ENCODE results near the gene PLPP3. TPM values are rescaled to one million over a fixed set of nuclear protein-coding genes. Genes with fewer than 3 reads are reported as not detected.

PLPP3 gene
- polyA plus RNA-seq, 1 of the 3 experiments (the other 2 are of a cell fraction) = 32.2 TPM

DNA sequence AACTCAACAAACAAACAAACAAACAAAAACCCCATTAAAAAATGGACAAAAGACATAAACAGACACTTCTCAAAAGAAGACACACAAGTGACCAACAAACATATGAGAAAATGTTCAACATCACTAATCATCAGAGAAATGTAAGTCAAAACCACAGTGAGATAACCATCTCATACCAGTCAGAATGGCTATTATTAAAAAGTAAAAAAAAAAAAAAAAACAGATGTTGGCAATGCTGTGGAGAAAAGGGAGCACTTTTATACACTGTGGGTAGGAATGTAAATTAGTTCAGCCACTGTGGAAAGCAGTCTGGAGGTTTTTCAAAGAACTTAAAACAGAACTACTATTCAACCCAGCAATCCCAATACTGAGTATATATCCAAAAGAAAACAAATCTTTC lies 94.7 kb downstream of the PLPP3 start:
- peaks cover 2% of the 10 kb centered on the region; the same call in 1 of the 2 replicates for H4K20me1 ChIP-seq (ENCODE audit: insufficient read depth)
- no peaks in the 10 kb centered on the region for H3K27me3 ChIP-seq (ENCODE audit: insufficient read depth)
- no peak overlapping the region for H3K9ac ChIP-seq
- no peak overlapping the region for H3K27ac ChIP-seq (ENCODE audit: low read depth in 2 of 2, low read length in 1 of 2)
- H3K4me3 ChIP-seq (ENCODE audit: low read depth in 2 of 2, low read length in 1 of 2) = no peak overlapping the region
- ChIA-PET POLR2A (no interaction called here), CTCF (no interaction called here)
- no peaks in the 10 kb centered on the region for H3K4me1 ChIP-seq (ENCODE audit: control insufficient read depth in 1 of 2, insufficient read depth in 2 of 2, low read depth in 1 of 2, low read length in 1 of 2)
- no peak overlapping the region for H2AFZ ChIP-seq (ENCODE audit: low read depth)
- H3F3A ChIP-seq (replicated peaks; ENCODE audit: insufficient read depth) = peaks cover 4% of the 10 kb centered on the region
- no peak for DNase-seq
- H3K36me3 ChIP-seq (replicated peaks in 1 of 2; ENCODE audit: control insufficient read depth in 1 of 2, insufficient read depth in 2 of 2, low read length in 1 of 2) = no peaks in the 10 kb centered on the region
- H3K79me2 ChIP-seq (ENCODE audit: insufficient read depth) = no peaks in the 10 kb centered on the region
- no peaks in the 10 kb centered on the region for H3K9me2 ChIP-seq
- H3K4me2 ChIP-seq = no peak overlapping the region
- TF ChIP-seq TCF12 (IDR thresholded peaks at IDR 0.05) (peak; percentile 90), JUND (IDR thresholded peaks at IDR 0.05) (peak; percentile 53), RXRA (IDR thresholded peaks at IDR 0.05; ENCODE audit: borderline replicate concordance, low read depth) (peak; percentile 38; the same call in 1 of the 2 replicates), YY1 (IDR thresholded peaks at IDR 0.05; ENCODE audit: low read depth) (no peak), TEAD4 (IDR thresholded peaks at IDR 0.05; ENCODE audit: borderline replicate concordance, insufficient read depth) (peak; percentile 47; the same call in 1 of the 2 replicates), NFIC (IDR thresholded peaks at IDR 0.05; ENCODE audit: borderline replicate concordance) (peak; percentile 36; the same call in 1 of the 2 replicates), MEF2A (IDR thresholded peaks at IDR 0.05; ENCODE audit: borderline replicate concordance, low read depth) (peak; percentile 51; the same call in 1 of the 2 replicates), FOSL2 (IDR thresholded peaks at IDR 0.05; ENCODE audit: borderline replicate concordance, low read depth) (peak; percentile 8; the same call in 1 of the 2 replicates), RCOR1 (IDR thresholded peaks at IDR 0.05; ENCODE audit: low read length) (no peak), EP300 (IDR thresholded peaks at IDR 0.05; ENCODE audit: borderline replicate concordance in 1 of 2, low read depth in 1 of 2, low read length in 1 of 2) (peak in 1 of 2 experiments; percentile 43; a peak in 2 of 4 replicates)
- TF ChIP-seq, protein P1, sequence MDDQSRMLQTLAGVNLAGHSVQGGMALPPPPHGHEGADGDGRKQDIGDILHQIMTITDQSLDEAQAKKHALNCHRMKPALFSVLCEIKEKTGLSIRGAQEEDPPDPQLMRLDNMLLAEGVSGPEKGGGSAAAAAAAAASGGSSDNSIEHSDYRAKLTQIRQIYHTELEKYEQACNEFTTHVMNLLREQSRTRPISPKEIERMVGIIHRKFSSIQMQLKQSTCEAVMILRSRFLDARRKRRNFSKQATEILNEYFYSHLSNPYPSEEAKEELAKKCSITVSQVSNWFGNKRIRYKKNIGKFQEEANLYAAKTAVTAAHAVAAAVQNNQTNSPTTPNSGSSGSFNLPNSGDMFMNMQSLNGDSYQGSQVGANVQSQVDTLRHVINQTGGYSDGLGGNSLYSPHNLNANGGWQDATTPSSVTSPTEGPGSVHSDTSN (IDR thresholded peaks at IDR 0.05) = peak; percentile 71
- H3K9me3 ChIP-seq = no peaks in the 10 kb centered on the region

DNA sequence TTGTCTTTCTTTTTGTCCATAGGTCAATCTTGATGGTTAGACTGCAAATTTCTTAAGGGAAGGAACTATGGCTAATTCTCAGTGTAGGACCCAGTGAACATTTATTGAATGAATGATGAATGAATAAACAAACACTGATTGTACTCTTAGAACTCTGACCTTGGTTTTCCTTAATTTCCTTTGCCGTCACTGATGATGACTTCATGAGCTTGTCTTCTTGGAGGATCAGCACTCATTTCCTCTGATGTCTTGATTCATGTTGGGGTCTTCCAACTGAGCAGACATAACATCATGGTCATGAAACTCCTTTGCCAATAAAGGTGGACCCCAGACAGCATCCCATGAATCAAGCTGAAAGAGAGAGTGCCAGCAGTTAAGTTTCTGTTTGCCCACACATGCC lies 96.3 kb downstream of the PLPP3 start:
- no peaks in the 10 kb centered on the region for H3K36me3 ChIP-seq (replicated peaks in 1 of 2; ENCODE audit: control insufficient read depth in 1 of 2, insufficient read depth in 2 of 2, low read length in 1 of 2)
- no peaks in the 10 kb centered on the region for H3K9me2 ChIP-seq
- no peak for DNase-seq
- TF ChIP-seq ELF1 (IDR thresholded peaks at IDR 0.05) = no peak
- H3K4me1 ChIP-seq (ENCODE audit: control insufficient read depth in 1 of 2, insufficient read depth in 2 of 2, low read depth in 1 of 2, low read length in 1 of 2) = no peaks in the 10 kb centered on the region
- H3K79me2 ChIP-seq (ENCODE audit: insufficient read depth) = no peaks in the 10 kb centered on the region
- H3K4me3 ChIP-seq (ENCODE audit: low read depth in 2 of 2, low read length in 1 of 2) = no peak overlapping the region
- no peaks in the 10 kb centered on the region for H3K27me3 ChIP-seq (ENCODE audit: insufficient read depth)
- peaks cover 2% of the 10 kb centered on the region; the same call in 1 of the 2 replicates for H4K20me1 ChIP-seq (ENCODE audit: insufficient read depth)
- no peak overlapping the region for H3K4me2 ChIP-seq
- WGBS (ENCODE audit: low lambda C conversion rate) = 100% methylated on average over 1 of the region's 1 CpG
- no peak overlapping the region for H3K9ac ChIP-seq
- H3K27ac ChIP-seq (ENCODE audit: low read depth in 2 of 2, low read length in 1 of 2) = no peak overlapping the region
- peaks cover 4% of the 10 kb centered on the region for H3F3A ChIP-seq (replicated peaks; ENCODE audit: insufficient read depth)
- H3K9me3 ChIP-seq = no peaks in the 10 kb centered on the region
- ChIA-PET POLR2A (no interaction called here), CTCF (no interaction called here)
- H2AFZ ChIP-seq (ENCODE audit: low read depth) = no peak overlapping the region

DNA sequence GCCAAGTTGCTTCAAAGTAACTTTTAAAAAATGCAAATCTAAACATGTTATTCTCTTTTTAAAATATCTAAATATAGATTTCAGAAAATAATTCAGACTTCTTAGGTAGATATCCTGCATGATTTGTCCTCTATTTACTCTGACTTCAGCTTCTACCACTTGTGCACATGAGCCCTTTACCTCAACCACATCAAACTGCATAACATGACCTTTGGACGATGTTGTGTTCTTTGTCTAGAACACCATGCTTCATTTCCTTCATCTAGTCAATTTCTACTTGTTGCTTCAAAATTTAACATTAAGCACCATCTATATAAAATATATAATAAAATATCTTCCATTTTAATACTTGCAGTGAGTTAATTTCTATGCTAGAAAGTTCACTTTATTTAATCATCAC lies 96.9 kb downstream of the PLPP3 start:
- H3K79me2 ChIP-seq (ENCODE audit: insufficient read depth) = no peaks in the 10 kb centered on the region
- H3K4me2 ChIP-seq = no peak overlapping the region
- no peaks in the 10 kb centered on the region for H3K4me1 ChIP-seq (ENCODE audit: control insufficient read depth in 1 of 2, insufficient read depth in 2 of 2, low read depth in 1 of 2, low read length in 1 of 2)
- TF ChIP-seq YY1 (IDR thresholded peaks at IDR 0.05; ENCODE audit: low read depth) (no peak), RFX5 (IDR thresholded peaks at IDR 0.05; ENCODE audit: low read length) (no peak), NRF1 (IDR thresholded peaks at IDR 0.05; ENCODE audit: low read depth, low read length) (no peak), CHD2 (IDR thresholded peaks at IDR 0.05; ENCODE audit: low read length, partially characterized antibody) (no peak), EP300 (IDR thresholded peaks at IDR 0.05; ENCODE audit: borderline replicate concordance in 1 of 2, low read depth in 1 of 2, low read length in 1 of 2) (no peak), FOXM1 (IDR thresholded peaks at IDR 0.05; ENCODE audit: low read depth) (no peak), SMC3 (IDR thresholded peaks at IDR 0.05; ENCODE audit: low read depth, low read length) (no peak), ELF1 (IDR thresholded peaks at IDR 0.05) (no peak), GABPA (IDR thresholded peaks at IDR 0.05; ENCODE audit: low read depth) (no peak)
- TF ChIP-seq, protein P2, sequence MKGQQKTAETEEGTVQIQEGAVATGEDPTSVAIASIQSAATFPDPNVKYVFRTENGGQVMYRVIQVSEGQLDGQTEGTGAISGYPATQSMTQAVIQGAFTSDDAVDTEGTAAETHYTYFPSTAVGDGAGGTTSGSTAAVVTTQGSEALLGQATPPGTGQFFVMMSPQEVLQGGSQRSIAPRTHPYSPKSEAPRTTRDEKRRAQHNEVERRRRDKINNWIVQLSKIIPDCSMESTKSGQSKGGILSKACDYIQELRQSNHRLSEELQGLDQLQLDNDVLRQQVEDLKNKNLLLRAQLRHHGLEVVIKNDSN (IDR thresholded peaks at IDR 0.05; ENCODE audit: borderline replicate concordance, low read depth) = no peak
- TF ChIP-seq, protein P3, sequence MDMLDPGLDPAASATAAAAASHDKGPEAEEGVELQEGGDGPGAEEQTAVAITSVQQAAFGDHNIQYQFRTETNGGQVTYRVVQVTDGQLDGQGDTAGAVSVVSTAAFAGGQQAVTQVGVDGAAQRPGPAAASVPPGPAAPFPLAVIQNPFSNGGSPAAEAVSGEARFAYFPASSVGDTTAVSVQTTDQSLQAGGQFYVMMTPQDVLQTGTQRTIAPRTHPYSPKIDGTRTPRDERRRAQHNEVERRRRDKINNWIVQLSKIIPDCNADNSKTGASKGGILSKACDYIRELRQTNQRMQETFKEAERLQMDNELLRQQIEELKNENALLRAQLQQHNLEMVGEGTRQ (IDR thresholded peaks at IDR 0.05; ENCODE audit: borderline replicate concordance, low read depth, low read length) = no peak
- peaks cover 4% of the 10 kb centered on the region for H3F3A ChIP-seq (replicated peaks; ENCODE audit: insufficient read depth)
- POLR2A ChIA-PET = no interaction called here
- no peak overlapping the region for H3K9ac ChIP-seq
- H4K20me1 ChIP-seq (ENCODE audit: insufficient read depth) = peaks cover 2% of the 10 kb centered on the region; the same call in 1 of the 2 replicates
- CTCF ChIA-PET = interaction anchor here (0.6 kb wide), 1 partner anchor 558 kb away, joined by 3 read pairs; no protein-coding TSS in a partner anchor
- no peak overlapping the region for H3K27ac ChIP-seq (ENCODE audit: low read depth in 2 of 2, low read length in 1 of 2)
- no peak overlapping the region for H2AFZ ChIP-seq (ENCODE audit: low read depth)
- H3K9me3 ChIP-seq = no peaks in the 10 kb centered on the region
- no peak for DNase-seq
- no peaks in the 10 kb centered on the region for H3K36me3 ChIP-seq (replicated peaks in 1 of 2; ENCODE audit: control insufficient read depth in 1 of 2, insufficient read depth in 2 of 2, low read length in 1 of 2)
- no peaks in the 10 kb centered on the region for H3K9me2 ChIP-seq
- no peak overlapping the region for H3K4me3 ChIP-seq (ENCODE audit: low read depth in 2 of 2, low read length in 1 of 2)
- no peaks in the 10 kb centered on the region for H3K27me3 ChIP-seq (ENCODE audit: insufficient read depth)
- 98% methylated on average over 1 of the region's 1 CpG for WGBS (ENCODE audit: low lambda C conversion rate)

Measured in SK-N-SH (cell line).